ENCODE results near the gene ARHGAP30. TPM values are rescaled to one million over a fixed set of nuclear protein-coding genes. Genes with fewer than 3 reads are reported as not detected.
"Not testable (repeated sequence)": the region's sequence is repeated elsewhere in the genome, so short reads cannot be mapped to it uniquely, and the experiment has no call there.

ARHGAP30 gene, protein sequence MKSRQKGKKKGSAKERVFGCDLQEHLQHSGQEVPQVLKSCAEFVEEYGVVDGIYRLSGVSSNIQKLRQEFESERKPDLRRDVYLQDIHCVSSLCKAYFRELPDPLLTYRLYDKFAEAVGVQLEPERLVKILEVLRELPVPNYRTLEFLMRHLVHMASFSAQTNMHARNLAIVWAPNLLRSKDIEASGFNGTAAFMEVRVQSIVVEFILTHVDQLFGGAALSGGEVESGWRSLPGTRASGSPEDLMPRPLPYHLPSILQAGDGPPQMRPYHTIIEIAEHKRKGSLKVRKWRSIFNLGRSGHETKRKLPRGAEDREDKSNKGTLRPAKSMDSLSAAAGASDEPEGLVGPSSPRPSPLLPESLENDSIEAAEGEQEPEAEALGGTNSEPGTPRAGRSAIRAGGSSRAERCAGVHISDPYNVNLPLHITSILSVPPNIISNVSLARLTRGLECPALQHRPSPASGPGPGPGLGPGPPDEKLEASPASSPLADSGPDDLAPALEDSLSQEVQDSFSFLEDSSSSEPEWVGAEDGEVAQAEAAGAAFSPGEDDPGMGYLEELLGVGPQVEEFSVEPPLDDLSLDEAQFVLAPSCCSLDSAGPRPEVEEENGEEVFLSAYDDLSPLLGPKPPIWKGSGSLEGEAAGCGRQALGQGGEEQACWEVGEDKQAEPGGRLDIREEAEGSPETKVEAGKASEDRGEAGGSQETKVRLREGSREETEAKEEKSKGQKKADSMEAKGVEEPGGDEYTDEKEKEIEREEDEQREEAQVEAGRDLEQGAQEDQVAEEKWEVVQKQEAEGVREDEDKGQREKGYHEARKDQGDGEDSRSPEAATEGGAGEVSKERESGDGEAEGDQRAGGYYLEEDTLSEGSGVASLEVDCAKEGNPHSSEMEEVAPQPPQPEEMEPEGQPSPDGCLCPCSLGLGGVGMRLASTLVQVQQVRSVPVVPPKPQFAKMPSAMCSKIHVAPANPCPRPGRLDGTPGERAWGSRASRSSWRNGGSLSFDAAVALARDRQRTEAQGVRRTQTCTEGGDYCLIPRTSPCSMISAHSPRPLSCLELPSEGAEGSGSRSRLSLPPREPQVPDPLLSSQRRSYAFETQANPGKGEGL
- total RNA-seq: 14.5 TPM

DNA sequence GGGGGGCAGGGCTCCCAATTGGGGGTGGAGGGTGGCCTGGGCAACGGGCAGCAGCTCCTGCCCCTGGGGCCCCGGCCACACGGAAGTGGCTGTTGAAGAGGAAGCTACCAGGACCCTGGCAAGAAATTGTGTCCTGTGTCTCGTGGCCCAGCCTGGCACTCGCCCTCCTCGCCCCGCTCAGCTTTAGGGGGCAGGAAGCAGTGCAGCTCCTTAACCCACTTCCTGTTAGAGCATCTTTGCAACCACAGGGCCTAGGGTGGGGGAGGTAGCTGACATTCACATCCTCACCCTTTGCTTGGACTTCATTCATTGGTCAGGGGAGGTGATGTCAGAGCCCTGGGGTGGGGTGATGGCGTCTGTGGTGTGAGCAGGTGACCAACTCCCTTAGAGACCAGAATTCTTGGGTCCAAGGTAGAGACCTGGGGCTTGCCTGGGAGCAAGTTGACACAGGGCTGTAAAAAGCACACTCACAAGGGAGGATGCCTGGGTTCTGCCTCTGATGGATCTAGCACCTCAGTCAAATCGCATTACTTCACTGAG lies at the start of gene ARHGAP30:
Gene ARHGAP30 (minus strand): TSS at position 161 of the 540 bp plus-strand sequence. CDS start 267 bp downstream, outside the sequence.
- Histone ChIP-seq H3K36me3 (no peaks in the 10 kb centered on the region), H3K27ac (peak within 1 kb of the TSS; percentile 59), H3K4me1 (peaks cover 5% of the 10 kb centered on the region), H3K9me3 (no peaks in the 10 kb centered on the region), H3K27me3 (no peaks in the 10 kb centered on the region), H3K4me3 (peak within 1 kb of the TSS; percentile 24 to 42)
- intact Hi-C loops (cut with DNase I): no loop called here
- no peak for DNase-seq (ENCODE audit: extremely low spot score in 2 of 2)
- peak in 1 of 2 donors; percentile 60 for TF ChIP-seq POLR2AphosphoS5 (IDR thresholded peaks at IDR 0.05; ENCODE audit: insufficient read depth in 1 of 2, low read depth in 1 of 2)
- TF ChIP-seq, protein P1, sequence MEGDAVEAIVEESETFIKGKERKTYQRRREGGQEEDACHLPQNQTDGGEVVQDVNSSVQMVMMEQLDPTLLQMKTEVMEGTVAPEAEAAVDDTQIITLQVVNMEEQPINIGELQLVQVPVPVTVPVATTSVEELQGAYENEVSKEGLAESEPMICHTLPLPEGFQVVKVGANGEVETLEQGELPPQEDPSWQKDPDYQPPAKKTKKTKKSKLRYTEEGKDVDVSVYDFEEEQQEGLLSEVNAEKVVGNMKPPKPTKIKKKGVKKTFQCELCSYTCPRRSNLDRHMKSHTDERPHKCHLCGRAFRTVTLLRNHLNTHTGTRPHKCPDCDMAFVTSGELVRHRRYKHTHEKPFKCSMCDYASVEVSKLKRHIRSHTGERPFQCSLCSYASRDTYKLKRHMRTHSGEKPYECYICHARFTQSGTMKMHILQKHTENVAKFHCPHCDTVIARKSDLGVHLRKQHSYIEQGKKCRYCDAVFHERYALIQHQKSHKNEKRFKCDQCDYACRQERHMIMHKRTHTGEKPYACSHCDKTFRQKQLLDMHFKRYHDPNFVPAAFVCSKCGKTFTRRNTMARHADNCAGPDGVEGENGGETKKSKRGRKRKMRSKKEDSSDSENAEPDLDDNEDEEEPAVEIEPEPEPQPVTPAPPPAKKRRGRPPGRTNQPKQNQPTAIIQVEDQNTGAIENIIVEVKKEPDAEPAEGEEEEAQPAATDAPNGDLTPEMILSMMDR (IDR thresholded peaks at IDR 0.05): no peak

DNA sequence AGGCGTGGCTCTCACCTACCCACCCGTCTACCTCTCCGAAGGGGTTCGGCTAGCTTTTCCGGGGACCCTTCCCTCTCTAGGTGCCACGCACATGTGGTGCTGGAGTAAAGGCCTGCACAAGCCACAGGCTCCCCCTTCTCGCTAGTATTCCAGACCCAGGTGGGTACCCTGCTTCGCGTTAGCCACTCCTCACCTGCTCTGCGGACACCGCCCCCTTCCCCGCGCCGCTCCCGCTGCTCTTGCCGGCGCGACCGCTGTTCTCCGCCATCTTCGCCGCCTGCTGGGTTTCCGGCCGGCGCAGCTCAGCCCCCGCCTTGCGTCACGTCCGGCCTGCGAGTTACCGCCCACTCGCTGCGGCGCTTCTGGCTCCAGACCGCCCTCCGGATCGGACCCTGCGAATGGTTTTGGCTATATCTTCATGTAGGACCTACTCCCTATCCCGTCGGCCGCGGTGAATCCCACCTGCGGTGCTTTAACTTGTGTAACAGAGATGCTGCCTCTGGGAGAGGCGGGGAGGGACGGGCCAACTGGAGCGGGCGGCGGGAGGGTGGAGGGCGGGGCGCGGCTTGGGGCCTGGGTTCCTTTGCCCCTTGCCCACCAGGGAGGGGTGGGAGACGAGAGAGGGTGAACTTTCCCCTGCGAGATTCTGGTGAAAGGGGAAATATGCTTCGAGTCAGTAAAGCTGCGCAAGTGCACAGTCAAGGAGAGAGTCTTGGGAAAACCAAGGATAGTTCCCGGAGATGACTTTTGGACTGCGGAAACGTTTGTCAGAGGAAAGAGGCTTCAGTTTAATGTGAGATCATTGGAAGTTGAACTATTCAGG lies 48.3 kb upstream of the ARHGAP30 start, which contains the start of the genes NIT1 and PFDN2:
Gene NIT1 (plus strand): TSS at position 347 of the 823 bp plus-strand sequence. CDS start 72 bp downstream, at position 419.
Gene PFDN2 (minus strand): TSS at position 279 of the 823 bp plus-strand sequence. CDS start 11 bp downstream, at position 268.
- no peaks in the 10 kb centered on the region for H3K9me3 ChIP-seq
- peak within 1 kb of the TSS; percentile 94 to 99 for H3K4me3 ChIP-seq
- no peaks in the 10 kb centered on the region for H3K27me3 ChIP-seq
- peak within 1 kb of the TSS; percentile 94 for H3K27ac ChIP-seq
- intact Hi-C loops (cut with DNase I): no loop called here
- H3K36me3 ChIP-seq: peaks cover 0 to 30% of the 10 kb centered on the region in 2 donors
- TF ChIP-seq POLR2AphosphoS5 (IDR thresholded peaks at IDR 0.05; ENCODE audit: insufficient read depth in 1 of 2, low read depth in 1 of 2): peak; percentile 76 to 97
- peak in 1 of 2 donors; percentile 90 for TF ChIP-seq POLR2A (IDR thresholded peaks at IDR 0.05)
- TF ChIP-seq, protein P1 (IDR thresholded peaks at IDR 0.05): peak in 1 of 3 experiments; percentile 7
- peaks cover 48% of the 10 kb centered on the region for H3K4me1 ChIP-seq
- no peak for DNase-seq (ENCODE audit: extremely low spot score in 2 of 2)

DNA sequence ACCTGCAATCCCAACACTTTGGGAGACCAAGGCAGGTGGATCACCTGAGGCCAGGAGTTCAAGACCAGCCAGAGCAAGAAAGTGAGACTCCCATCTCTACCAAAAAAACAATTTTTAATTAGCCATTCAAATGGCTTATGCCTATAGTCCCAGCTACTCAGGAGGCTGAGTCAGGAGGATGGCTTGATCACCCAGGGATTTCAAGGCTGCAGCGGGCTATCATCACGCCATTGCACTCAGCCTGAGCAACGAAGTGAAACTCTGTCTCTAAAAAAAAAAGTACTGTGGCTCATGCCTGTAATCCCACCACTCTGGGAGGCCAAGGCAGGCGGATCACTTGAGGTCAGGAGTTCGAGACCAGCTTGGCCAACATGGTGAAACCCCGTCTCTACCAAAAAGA lies 46.3 kb upstream of the ARHGAP30 start:
- H3K27ac ChIP-seq; intact Hi-C loops (cut with DNase I); H3K9me3 ChIP-seq; H3K27me3 ChIP-seq; DNase-seq (ENCODE audit: extremely low spot score in 2 of 2); H3K4me3 ChIP-seq: not testable (repeated sequence)
- Histone ChIP-seq H3K4me1 (peaks cover 48% of the 10 kb centered on the region), H3K36me3 (peaks cover 0 to 10% of the 10 kb centered on the region in 2 donors)

DNA sequence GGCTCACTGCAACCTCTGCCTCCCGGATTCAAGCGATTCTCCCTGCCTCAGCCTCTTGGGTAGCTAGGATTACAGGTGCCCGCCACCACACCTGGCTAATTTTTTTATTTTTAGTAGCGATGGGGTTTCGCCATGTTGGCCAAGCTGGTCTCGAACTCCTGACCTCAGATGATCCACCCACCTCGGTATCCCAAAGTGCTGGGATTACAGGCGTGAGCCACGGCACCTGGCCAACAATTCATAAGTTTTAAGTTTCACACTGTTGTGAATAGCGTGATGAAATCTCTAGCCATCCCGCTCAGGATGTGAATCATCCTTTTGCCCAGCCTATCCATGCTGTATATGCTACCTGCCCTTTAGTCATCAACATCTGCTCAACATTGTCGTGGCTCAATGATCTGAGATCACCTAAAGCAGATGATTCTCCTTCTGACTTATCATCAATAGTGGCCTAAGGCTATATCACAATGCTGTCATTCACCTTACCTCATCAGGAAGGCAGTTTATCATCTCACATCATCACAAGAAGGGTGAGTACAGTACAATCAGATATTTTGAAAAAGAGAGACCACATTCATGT lies 45.5 kb upstream of the ARHGAP30 start:
- TF ChIP-seq POLR2AphosphoS5 (IDR thresholded peaks at IDR 0.05; ENCODE audit: insufficient read depth in 1 of 2, low read depth in 1 of 2): peak in 1 of 2 donors; percentile 55
- TF ChIP-seq, protein P1 (IDR thresholded peaks at IDR 0.05): no peak
- H3K27ac ChIP-seq: no peak overlapping the region
- H3K9me3 ChIP-seq: no peaks in the 10 kb centered on the region
- H3K27me3 ChIP-seq: no peaks in the 10 kb centered on the region
- H3K4me3 ChIP-seq: no peak overlapping the region
- intact Hi-C loops (cut with DNase I): no loop called here
- DNase-seq (ENCODE audit: extremely low spot score in 2 of 2): no peak
- peaks cover 47% of the 10 kb centered on the region for H3K4me1 ChIP-seq
- H3K36me3 ChIP-seq: peaks cover 0 to 3% of the 10 kb centered on the region in 2 donors

Data from vagina (tissue), 2 donors.